Cardiac fibroblast (primary cell): Measurements from ENCODE around the gene KLHL34.

Experiments used
- DNase-seq, 2 donors: peaks; one replicate each; pipeline versions ENCODE4 v3.0.0 to v3.0.0-alpha.2; 2010; ENCODE audit warnings: low read depth in 2 of 2
- H3K4me3 ChIP-seq, 2 donors: replicated peaks in 1 of 2; 1 replicate in 1 of 2; 2 replicates in 1 of 2; pipeline ENCODE4 v1.5.1; 2011; ENCODE audit warnings: low read depth in 2 of 2, low read length in 2 of 2, mild to moderate bottlenecking in 2 of 2, moderate library complexity in 1 of 2
- TF ChIP-seq, protein P1 (sequence below): IDR thresholded peaks from one replicate; pipeline ENCODE4 v1.5.1; 2011; ENCODE audit warnings: low read depth, mild to moderate bottlenecking, low read length, inconsistent platforms

Gene KLHL34

DNA sequence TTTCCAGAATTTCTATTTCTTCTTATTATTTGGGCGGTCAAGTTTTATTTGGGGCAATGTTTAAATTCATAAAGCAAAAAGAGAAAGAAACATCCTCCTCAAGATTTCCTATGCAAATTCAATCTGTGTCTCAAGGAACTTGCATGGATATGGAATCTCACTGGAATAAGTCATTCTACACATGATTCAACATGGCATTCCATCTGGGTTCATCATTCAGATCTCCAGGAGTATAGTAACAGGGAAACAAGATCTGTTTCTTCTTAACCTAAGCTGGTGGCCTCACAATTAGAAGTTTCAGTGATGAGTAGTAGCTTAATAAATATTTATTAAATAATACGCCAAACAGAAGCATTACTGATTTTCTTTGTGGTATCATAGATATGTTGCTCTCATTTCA lies 19.8 kb downstream of the KLHL34 start:
- TF ChIP-seq, protein P1, sequence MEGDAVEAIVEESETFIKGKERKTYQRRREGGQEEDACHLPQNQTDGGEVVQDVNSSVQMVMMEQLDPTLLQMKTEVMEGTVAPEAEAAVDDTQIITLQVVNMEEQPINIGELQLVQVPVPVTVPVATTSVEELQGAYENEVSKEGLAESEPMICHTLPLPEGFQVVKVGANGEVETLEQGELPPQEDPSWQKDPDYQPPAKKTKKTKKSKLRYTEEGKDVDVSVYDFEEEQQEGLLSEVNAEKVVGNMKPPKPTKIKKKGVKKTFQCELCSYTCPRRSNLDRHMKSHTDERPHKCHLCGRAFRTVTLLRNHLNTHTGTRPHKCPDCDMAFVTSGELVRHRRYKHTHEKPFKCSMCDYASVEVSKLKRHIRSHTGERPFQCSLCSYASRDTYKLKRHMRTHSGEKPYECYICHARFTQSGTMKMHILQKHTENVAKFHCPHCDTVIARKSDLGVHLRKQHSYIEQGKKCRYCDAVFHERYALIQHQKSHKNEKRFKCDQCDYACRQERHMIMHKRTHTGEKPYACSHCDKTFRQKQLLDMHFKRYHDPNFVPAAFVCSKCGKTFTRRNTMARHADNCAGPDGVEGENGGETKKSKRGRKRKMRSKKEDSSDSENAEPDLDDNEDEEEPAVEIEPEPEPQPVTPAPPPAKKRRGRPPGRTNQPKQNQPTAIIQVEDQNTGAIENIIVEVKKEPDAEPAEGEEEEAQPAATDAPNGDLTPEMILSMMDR: no peak
- H3K4me3 ChIP-seq: no peak overlapping the region
- DNase-seq: peak in 1 of 2 donors; percentile 54

DNA sequence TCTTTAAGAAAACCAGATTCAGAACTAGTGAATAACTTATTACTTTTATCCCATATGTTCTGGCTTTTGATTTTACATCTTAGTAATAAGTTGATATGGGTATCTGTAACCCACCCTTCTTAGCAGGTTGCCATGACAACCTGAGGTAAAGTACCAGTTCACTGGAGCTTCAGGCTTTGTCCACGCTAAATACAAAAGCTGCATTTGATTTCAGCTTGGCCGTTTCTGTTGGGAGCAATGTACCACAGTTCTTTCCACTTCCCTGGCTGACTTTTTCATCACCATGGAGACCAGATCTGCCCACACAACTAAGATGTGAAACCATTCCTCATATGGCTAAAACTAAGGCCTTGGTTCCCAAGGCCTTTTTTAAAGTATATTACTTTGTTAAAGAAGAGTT lies 26.1 kb downstream of the KLHL34 start:
- H3K4me3 ChIP-seq: no peak overlapping the region
- TF ChIP-seq, protein P1: no peak
- DNase-seq: no peak

DNA sequence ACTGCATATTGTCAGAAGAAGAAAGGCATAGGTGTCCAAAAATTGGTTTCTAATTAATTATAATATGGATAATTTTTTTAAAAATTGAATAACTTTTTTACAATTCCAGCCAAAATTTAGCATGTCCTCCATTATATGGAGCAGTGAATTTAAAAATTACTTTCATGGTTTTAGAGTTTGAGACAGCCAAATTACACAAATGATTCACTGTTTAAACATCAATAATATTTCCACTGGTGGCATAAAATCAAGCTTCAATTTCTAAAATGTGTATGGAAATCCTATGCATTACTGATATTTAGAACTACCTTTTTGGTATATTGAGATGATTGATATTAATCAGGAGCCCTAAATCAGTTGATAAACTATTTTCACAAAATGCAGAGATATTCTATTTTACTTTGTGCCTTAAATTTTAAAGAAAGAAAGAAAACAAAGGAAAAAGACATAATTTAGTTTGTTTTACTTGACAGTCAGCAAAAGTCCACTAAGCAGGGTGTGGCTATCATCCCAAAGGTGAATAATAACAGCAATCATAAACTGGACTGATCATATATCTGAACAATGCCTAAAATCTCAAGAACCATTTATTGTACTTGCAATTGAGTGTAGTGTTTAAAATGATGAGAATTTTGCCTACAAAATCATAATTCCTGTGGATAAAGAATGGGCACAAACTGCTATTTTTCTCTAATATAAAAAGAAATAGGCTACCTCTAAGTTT lies 34.2 kb downstream of the KLHL34 start:
- no peak for DNase-seq
- H3K4me3 ChIP-seq: no peak overlapping the region

DNA sequence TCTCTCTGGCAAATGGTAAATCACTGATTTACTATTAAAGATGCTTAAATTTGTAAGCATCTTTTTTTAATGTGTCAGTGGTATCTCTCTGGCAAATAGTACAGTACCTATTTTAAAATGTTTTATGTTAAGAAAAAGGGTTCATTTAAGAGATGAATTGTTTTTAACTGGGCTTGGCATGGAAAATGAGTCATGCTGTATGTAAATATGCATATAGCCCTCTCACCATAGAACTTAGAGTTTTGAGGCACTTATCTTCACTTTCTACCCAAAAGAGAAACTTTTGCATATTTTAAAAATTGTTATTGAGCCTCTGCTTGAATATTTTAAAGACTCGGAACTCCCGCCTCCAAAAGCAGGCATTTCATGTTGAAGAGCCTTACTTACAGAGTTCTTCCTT lies 37.9 kb downstream of the KLHL34 start:
- DNase-seq: no peak
- TF ChIP-seq, protein P1: no peak
- no peak overlapping the region for H3K4me3 ChIP-seq

More for the DNA sequence above, 34.2 kb downstream of the KLHL34 start:
- TF ChIP-seq, protein P1: no peak

DNA sequence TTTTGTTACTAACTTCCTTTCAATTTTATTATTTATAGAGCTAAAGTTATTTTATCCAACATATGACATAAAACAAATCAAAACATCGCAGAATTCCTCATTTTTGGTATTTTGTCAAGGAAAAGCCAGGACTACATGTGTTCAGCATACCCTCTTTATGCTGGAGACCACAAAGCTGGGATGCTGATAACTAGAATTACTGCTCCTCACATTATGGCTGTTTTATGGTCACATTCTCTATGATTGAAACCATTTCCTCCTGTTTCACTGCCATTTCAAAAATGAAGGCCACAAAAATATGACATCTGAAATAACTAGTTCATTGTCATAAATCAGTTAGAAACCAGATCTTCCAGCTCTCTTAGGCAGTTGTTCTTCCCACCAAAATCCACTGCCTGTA lies 41.7 kb downstream of the KLHL34 start:
- no peak for DNase-seq
- TF ChIP-seq, protein P1: no peak
- no peak overlapping the region for H3K4me3 ChIP-seq

DNA sequence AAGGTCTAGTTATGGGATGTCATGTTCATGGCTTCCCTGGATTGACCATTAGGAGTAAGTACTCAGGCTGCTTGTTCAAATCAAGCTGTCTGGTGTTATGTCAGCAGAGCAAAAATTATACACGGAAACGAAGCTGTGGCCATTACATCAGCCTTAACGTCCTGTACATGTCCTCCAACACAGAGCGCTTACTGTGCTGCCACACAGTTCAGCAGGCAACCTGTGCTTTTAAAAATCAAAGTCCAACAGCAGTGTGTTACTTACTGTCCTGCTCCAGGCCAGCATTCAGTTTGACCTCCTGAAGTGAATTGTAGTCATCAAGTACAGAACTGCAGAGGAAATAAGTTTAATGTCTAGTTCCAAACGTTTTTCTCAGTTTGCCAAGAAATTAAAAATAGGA lies 46.0 kb downstream of the KLHL34 start:
- H3K4me3 ChIP-seq: no peak overlapping the region
- DNase-seq: no peak

More for the DNA sequence above, 46.0 kb downstream of the KLHL34 start:
- TF ChIP-seq, protein P1: no peak
